ACC112 (cell line): Measurements from ENCODE around the gene CLCN5.

ENCODE experiments used
- H2AFZ ChIP-seq: fragments of 200-600 bp; sonication (generic); one replicate; pipeline ENCODE4 v1.6.0; 2017; ENCODE audit warnings: antibody characterized with exemption, low read length; ENCODE audit not compliant: unreplicated experiment
- H3K27ac ChIP-seq: fragments of 200-600 bp; sonication (generic); 2 replicates; pipeline ENCODE4 v1.5.1; 2014; ENCODE audit warnings: low read depth, mild to moderate bottlenecking, antibody characterized with exemption, low read length, moderate library complexity
- H3K27me3 ChIP-seq: fragments of 200-600 bp; sonication (generic); 2 replicates; pipeline ENCODE4 v1.6.1; 2014; ENCODE audit warnings: mild to moderate bottlenecking, antibody characterized with exemption, low read length, moderate library complexity, mixed read lengths; ENCODE audit not compliant: insufficient read depth
- H3K36me3 ChIP-seq: fragments of 200-600 bp; sonication (generic); 2 replicates; pipeline ENCODE4 v1.6.1; 2016; ENCODE audit warnings: mild to moderate bottlenecking, antibody characterized with exemption, low read length, moderate library complexity, mixed read lengths; ENCODE audit not compliant: insufficient read depth
- H3K4me1 ChIP-seq: fragments of 200-600 bp; sonication (generic); one replicate; pipeline ENCODE4 v1.6.1; 2016; ENCODE audit warnings: low read length, mixed read lengths; ENCODE audit not compliant: insufficient read depth, unreplicated experiment, control insufficient read depth
- H3K4me3 ChIP-seq: fragments of 200-600 bp; sonication (generic); 2 replicates; pipeline ENCODE4 v1.5.1; 2014; ENCODE audit warnings: mild to moderate bottlenecking, low read depth, low read length
- H3K79me2 ChIP-seq: fragments of 200-600 bp; sonication (generic); one replicate; pipeline ENCODE4 v1.6.0; 2016; ENCODE audit warnings: low read length; ENCODE audit not compliant: control insufficient read depth, unreplicated experiment, insufficient read depth

CLCN5 gene

DNA sequence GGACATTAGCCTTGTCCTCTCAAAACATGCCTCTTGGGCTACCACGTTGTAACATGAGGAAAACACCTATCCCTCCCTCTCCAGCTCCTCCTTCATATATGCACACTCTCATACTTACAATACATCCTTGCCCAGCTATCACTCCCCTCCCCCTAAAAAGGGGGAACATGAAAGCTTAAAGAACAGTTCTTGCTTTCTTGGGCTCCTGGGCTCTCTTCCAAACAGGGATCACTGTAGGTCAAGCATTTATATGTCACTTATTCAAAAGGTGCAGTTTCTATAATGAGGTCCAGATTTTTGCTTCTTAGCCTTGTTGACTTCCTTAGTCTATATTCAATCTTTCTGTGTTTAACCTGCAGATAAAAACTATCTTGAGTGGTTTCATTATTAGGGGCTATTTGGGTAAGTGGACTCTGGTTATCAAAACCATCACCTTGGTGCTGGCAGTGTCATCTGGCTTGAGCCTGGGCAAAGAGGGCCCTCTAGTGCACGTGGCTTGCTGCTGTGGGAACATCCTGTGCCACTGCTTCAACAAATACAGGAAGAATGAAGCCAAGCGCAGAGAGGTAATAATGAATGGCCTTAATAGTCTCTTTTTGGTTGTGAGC, 159.0 kb downstream of the CLCN5 start:
- H3K27ac ChIP-seq = no peak overlapping the region
- H3K4me1 ChIP-seq = no peaks in the 10 kb centered on the region
- H3K4me3 ChIP-seq = no peak overlapping the region
- H3K36me3 ChIP-seq = no peaks in the 10 kb centered on the region
- no peaks in the 10 kb centered on the region for H3K27me3 ChIP-seq
- H3K79me2 ChIP-seq = no peaks in the 10 kb centered on the region
- H2AFZ ChIP-seq = no peak overlapping the region

GRCh38 chrX:50082741-50083140, 160.3 kb downstream of the CLCN5 start:
- H3K4me3 ChIP-seq = no peak overlapping the region
- H3K4me1 ChIP-seq = no peaks in the 10 kb centered on the region
- H3K79me2 ChIP-seq = no peaks in the 10 kb centered on the region
- no peak overlapping the region for H3K27ac ChIP-seq
- no peak overlapping the region for H2AFZ ChIP-seq
- H3K36me3 ChIP-seq = no peaks in the 10 kb centered on the region
- H3K27me3 ChIP-seq = no peaks in the 10 kb centered on the region

DNA sequence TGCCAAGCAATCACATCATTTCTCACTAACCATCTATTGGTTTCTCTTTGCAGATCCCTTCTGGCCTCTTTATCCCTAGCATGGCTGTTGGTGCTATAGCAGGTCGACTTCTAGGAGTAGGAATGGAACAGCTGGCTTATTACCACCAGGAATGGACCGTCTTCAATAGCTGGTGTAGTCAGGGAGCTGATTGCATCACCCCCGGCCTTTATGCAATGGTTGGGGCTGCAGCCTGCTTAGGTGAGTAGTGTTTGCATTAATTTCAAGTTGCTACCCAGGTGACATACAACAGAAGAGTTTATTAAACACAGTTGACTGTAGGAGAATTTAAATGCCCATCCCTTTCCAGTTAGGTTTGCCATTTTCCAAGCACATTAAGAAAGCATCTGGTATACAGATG, 166.2 kb downstream of the CLCN5 start:
- Histone ChIP-seq H3K27me3 (no peaks in the 10 kb centered on the region), H3K4me3 (no peak overlapping the region), H3K36me3 (no peaks in the 10 kb centered on the region), H3K79me2 (no peaks in the 10 kb centered on the region), H2AFZ (no peak overlapping the region), H3K27ac (no peak overlapping the region), H3K4me1 (no peaks in the 10 kb centered on the region)

GRCh38 chrX:50093625-50094024, 171.2 kb downstream of the CLCN5 start:
- Histone ChIP-seq H3K4me3 (no peak overlapping the region), H3K4me1 (no peaks in the 10 kb centered on the region), H3K27ac (no peak overlapping the region), H3K27me3 (no peaks in the 10 kb centered on the region), H3K36me3 (no peaks in the 10 kb centered on the region), H3K79me2 (no peaks in the 10 kb centered on the region), H2AFZ (no peak overlapping the region)

DNA sequence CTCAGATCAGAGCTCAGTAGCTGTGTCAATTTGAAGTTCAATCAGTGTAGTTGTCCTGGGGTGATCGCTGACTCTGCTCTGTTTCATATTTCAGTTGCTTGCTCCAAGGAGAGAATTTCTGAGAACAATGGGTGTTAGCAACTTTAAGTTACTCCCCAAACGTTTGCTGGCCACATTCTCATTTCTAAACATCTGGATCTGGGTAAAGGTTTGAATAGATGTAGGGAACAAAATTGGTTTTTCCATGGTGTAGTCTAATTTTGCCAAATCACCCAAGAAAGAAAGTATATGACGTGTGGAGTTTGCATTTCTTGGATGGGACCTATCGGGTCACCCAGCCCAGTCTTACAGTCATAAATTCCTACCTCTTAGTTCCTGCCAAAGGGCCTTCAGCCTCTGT, 174.7 kb downstream of the CLCN5 start:
- no peaks in the 10 kb centered on the region for H3K36me3 ChIP-seq
- H3K27me3 ChIP-seq = no peaks in the 10 kb centered on the region
- H3K4me3 ChIP-seq = no peak overlapping the region
- no peak overlapping the region for H3K27ac ChIP-seq
- no peak overlapping the region for H2AFZ ChIP-seq
- H3K4me1 ChIP-seq = no peaks in the 10 kb centered on the region
- H3K79me2 ChIP-seq = no peaks in the 10 kb centered on the region

GRCh38 chrX:50098241-50098640, 175.8 kb downstream of the CLCN5 start:
- Histone ChIP-seq H3K4me1 (no peaks in the 10 kb centered on the region), H2AFZ (no peak overlapping the region), H3K79me2 (no peaks in the 10 kb centered on the region), H3K36me3 (no peaks in the 10 kb centered on the region), H3K4me3 (no peak overlapping the region), H3K27me3 (no peaks in the 10 kb centered on the region), H3K27ac (no peak overlapping the region)

GRCh38 chrX:50098749-50099148, 176.4 kb downstream of the CLCN5 start:
- Histone ChIP-seq H3K27me3 (no peaks in the 10 kb centered on the region), H3K79me2 (no peaks in the 10 kb centered on the region), H3K36me3 (no peaks in the 10 kb centered on the region), H3K4me1 (no peaks in the 10 kb centered on the region), H2AFZ (no peak overlapping the region), H3K4me3 (no peak overlapping the region), H3K27ac (no peak overlapping the region)

DNA sequence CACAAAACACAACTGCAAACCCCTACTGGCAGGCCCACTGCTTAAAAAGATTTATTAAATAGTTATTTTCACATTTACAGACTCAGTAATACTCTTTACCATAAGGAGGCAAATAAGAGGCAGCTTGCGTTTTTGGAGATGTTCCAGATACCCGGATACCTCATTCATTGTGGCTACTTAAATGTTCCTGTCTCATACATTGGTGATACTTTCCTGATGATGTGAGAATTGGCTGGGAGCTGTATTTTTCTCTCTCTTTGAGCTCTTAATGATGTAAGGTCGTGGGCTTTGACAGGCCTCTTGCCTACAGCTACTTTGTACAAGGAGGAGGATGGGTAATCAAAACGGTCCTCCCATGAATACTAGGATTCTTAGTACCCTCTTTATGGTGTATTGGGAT, 176.9 kb downstream of the CLCN5 start:
- Histone ChIP-seq H3K27me3 (no peaks in the 10 kb centered on the region), H3K36me3 (no peaks in the 10 kb centered on the region), H3K4me1 (no peaks in the 10 kb centered on the region), H2AFZ (no peak overlapping the region), H3K27ac (no peak overlapping the region), H3K79me2 (no peaks in the 10 kb centered on the region), H3K4me3 (no peak overlapping the region)

- Histone ChIP-seq H3K36me3 (no peaks in the 10 kb centered on the region), H3K27me3 (no peaks in the 10 kb centered on the region), H3K4me3 (no peak overlapping the region), H3K79me2 (no peaks in the 10 kb centered on the region), H3K4me1 (no peaks in the 10 kb centered on the region), H3K27ac (no peak overlapping the region), H2AFZ (no peak overlapping the region)
Measured at GRCh38 chrX:50100188-50100587, 177.8 kb downstream of the CLCN5 start.

GRCh38 chrX:50103176-50103575, 180.8 kb downstream of the CLCN5 start:
- H3K36me3 ChIP-seq = no peaks in the 10 kb centered on the region
- no peak overlapping the region for H2AFZ ChIP-seq
- H3K4me1 ChIP-seq = no peaks in the 10 kb centered on the region
- H3K27me3 ChIP-seq = 0 out of 2 replicates have a peak, but pooled peaks cover 3% of the 10 kb centered on the region
- H3K4me3 ChIP-seq = no peak overlapping the region
- no peaks in the 10 kb centered on the region for H3K79me2 ChIP-seq
- no peak overlapping the region for H3K27ac ChIP-seq

- Histone ChIP-seq H3K4me3 (no peak overlapping the region), H3K79me2 (no peaks in the 10 kb centered on the region), H3K4me1 (no peaks in the 10 kb centered on the region), H3K36me3 (no peaks in the 10 kb centered on the region), H2AFZ (no peak overlapping the region), H3K27me3 (0 out of 2 replicates have a peak, but pooled peaks cover 3% of the 10 kb centered on the region), H3K27ac (no peak overlapping the region)
Measured at GRCh38 chrX:50103866-50104566, 181.6 kb downstream of the CLCN5 start.
